Femur (tissue), 1 donor: ENCODE results near the gene TLK2.
"Not testable (repeated sequence)": the region's sequence is repeated elsewhere in the genome, so short reads cannot be mapped to it uniquely, and the experiment has no call there.

ENCODE experiments used
- DNase-seq: peaks from one replicate; pipeline ENCODE4 v3.0.0-alpha.2; 2017

Gene TLK2

GRCh38 chr17:62490990-62491389 is 12.4 kb downstream of the TLK2 start:
- DNase-seq: not testable (repeated sequence)

GRCh38 chr17:62493049-62493655 is 14.5 kb downstream of the TLK2 start:
- not testable (repeated sequence) for DNase-seq

GRCh38 chr17:62494073-62494472 is 15.4 kb downstream of the TLK2 start:
- DNase-seq: not testable (repeated sequence)

GRCh38 chr17:62496344-62496743 is 17.7 kb downstream of the TLK2 start:
- DNase-seq: not testable (repeated sequence)

- not testable (repeated sequence) for DNase-seq
These were observed 20.2 kb downstream of the TLK2 start for GRCh38 chr17:62498796-62499195.

GRCh38 chr17:62500463-62500862 is 21.8 kb downstream of the TLK2 start:
- DNase-seq: not testable (repeated sequence)

- DNase-seq: not testable (repeated sequence)
These were observed 26.2 kb downstream of the TLK2 start for GRCh38 chr17:62504857-62505256.

GRCh38 chr17:62507191-62507836 is 28.7 kb downstream of the TLK2 start:
- not testable (repeated sequence) for DNase-seq

GRCh38 chr17:62510247-62510819 is 31.7 kb downstream of the TLK2 start:
- DNase-seq: not testable (repeated sequence)

- not testable (repeated sequence) for DNase-seq
These were observed 32.4 kb downstream of the TLK2 start for GRCh38 chr17:62511014-62511413.

- not testable (repeated sequence) for DNase-seq
These were observed 37.8 kb downstream of the TLK2 start for GRCh38 chr17:62516376-62516775.

GRCh38 chr17:62521295-62521694 is 42.7 kb downstream of the TLK2 start:
- not testable (repeated sequence) for DNase-seq

GRCh38 chr17:62524077-62524476 is 45.5 kb downstream of the TLK2 start:
- not testable (repeated sequence) for DNase-seq

GRCh38 chr17:62525317-62525716 is 46.7 kb downstream of the TLK2 start:
- not testable (repeated sequence) for DNase-seq

- DNase-seq: not testable (repeated sequence)
These were observed 52.3 kb downstream of the TLK2 start for GRCh38 chr17:62530936-62531335.

- not testable (repeated sequence) for DNase-seq
These were observed 57.9 kb downstream of the TLK2 start for GRCh38 chr17:62536557-62536956.

GRCh38 chr17:62541073-62541472 is 62.4 kb downstream of the TLK2 start:
- not testable (repeated sequence) for DNase-seq

GRCh38 chr17:62543278-62543775 is 64.7 kb downstream of the TLK2 start:
- not testable (repeated sequence) for DNase-seq

GRCh38 chr17:62546066-62546465 is 67.4 kb downstream of the TLK2 start:
- DNase-seq: not testable (repeated sequence)

- DNase-seq: not testable (repeated sequence)
These were observed 74.4 kb downstream of the TLK2 start for GRCh38 chr17:62552851-62553659.

- not testable (repeated sequence) for DNase-seq
These were observed 78.9 kb downstream of the TLK2 start for GRCh38 chr17:62557532-62557931.

GRCh38 chr17:62558941-62559340 is 80.3 kb downstream of the TLK2 start:
- DNase-seq: peak; percentile 24

GRCh38 chr17:62560971-62561370 is 82.3 kb downstream of the TLK2 start:
- DNase-seq: not testable (repeated sequence)
